ENCODE data around the gene MTREX.

MTREX gene

DNA sequence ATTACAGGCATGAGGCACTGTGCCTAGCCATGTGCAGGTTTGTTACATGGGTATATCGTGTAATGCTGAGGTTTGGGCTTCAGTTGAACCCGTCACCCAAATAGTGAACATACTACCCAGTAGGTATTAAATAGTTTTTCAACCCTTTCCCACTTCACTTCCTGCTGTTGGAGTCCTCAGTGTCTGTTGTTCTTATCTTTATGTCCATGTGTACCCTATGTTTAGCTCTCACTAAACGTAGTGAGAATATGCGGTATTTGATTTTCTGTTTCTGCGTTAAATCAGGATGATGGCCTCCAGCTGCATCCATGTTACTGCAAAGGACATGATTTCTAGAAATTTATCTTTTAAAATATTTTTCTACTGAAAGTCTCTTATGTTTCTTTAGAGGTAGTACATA lies 17.8 kb downstream of the MTREX start:
- DNase-seq, result no peak

GRCh38 chr5:55327281-55327680 lies 19.5 kb downstream of the MTREX start:
- no peak for DNase-seq

- DNase-seq, result no peak
Measured at GRCh38 chr5:55331321-55331720, 23.5 kb downstream of the MTREX start.

DNA sequence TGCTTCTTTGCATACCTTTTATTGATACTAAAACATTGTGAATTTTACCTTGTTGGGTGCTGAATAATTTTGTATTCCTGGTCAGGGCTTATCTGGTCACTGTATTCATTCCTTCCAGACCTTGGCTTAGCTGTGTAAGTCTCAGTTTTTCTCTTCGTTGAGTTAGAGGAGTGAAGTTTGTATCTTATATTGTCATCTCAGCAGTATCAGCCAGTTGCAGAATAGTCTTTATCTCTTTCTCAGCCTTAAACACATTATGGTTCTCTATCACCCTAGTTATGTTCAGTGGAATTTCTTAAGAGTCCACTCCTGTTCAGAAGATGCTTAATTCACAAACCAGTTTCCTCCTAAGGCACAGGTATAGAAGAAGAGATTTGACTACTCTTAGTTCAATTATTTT lies 25.2 kb downstream of the MTREX start:
- DNase-seq, result no peak

DNA sequence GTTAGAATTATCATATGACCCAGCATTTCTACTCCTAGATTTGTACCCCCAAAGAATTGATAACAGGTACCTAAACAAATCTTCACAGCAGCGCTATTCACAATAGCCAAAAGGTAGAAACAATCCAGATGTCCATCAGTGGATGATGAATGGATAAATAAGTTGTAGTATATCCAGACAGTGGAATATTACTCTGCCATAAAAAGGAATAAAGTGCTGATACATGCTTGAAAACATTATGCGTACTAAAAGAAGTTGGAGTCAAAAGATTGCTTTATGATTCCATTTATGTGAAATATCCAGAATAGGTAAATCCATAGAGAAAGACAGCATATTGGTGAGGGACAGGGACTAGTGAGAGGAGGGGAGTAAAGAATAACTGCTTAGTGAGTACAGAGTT lies 26.0 kb downstream of the MTREX start:
- no peak for DNase-seq

DNA sequence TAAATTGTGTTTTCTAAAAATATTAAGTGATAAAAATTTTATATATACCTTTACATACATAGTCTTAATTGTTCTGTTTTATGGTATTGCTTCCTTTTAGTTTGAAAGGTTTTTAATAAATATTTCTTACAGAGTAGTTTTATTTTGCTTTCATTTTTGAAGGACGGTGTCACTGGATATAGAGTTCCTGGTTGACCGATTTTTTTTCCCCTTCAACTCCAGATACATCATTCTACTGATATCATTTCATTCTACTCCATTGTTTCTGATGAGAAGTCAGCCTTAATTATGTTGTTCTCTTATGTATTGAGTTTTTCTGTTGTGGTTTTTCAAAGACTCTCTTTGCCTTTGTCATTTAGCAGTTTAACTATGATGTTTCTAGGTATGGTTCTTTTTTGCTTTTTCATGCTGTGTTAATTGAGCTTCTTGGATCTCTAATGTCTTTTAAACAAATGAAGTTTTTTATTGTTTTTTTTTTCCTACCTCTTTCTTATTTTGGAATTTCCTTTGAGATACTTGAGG lies 30.4 kb downstream of the MTREX start:
- no peak for DNase-seq

DNA sequence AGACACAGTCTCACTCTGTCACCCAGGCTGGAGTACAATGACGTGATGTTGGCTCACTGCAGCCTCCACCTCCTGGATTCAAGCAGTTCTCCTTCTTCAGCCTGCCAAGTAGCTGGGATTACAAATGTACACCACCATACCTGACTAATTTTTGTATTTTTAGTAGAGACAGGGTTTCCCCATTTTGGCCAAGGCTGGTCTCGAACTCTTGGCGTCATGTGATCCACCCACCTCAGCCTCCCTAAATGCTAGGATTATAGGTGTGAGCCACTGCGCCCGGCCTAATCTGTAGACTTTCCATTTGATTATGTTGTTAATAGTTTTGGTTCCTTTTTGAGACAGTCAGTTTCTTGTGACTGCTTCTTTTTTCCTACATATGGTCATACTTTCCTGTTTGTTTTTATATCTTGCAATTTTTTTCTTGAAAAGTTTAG lies 31.0 kb downstream of the MTREX start:
- DNase-seq, result no peak

GRCh38 chr5:55343107-55343506 lies 35.3 kb downstream of the MTREX start:
- no peak for DNase-seq

DNA sequence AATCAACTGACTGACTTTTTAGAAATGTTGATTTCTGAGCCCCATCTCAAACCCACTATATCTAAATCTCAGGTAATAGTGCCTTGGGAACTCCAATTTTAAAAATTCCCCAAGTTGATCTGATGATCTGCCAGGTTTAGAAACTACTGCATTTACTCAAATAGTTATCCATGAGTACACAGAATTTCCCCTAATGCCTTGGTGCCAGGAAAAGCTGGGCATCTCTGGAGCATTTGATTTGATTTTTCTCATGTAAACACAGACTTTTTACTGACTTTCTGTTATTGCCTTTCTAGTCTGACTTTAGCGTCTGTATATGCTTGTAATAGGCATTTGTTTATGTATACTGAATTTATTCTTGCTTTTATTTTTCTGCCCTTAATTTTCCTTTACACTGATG lies 35.8 kb downstream of the MTREX start:
- DNase-seq, result no peak

DNA sequence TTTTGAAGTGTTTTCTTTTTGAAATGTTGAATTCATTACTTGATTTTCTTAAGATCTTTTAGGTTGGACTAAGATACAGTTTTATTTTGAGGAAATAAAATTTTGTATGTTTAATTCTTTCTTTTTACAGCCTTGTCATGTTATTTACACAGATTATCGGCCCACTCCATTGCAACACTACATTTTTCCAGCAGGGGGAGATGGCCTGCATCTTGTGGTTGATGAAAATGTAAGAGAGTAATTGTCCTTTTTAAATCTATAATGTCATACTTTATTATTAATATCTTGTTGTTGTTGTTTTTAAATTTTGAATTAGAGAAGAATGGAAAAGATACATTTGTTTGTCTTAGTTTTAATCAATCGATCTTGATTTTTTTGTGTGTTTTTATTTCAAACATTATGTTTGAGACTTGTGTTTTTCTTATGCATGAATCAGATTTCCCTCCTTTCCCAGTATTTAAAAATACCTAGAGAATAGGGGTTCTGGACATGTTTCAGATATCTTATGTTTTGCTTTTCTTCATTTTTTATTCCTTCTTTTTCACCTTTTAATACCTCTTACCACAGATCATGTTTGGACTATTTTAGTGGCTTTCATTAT lies 36.7 kb downstream of the MTREX start:
- no peak for DNase-seq

GRCh38 chr5:55345327-55345726 lies 37.5 kb downstream of the MTREX start:
- DNase-seq, result no peak

GRCh38 chr5:55347786-55348185 lies 40.0 kb downstream of the MTREX start:
- DNase-seq, result no peak

DNA sequence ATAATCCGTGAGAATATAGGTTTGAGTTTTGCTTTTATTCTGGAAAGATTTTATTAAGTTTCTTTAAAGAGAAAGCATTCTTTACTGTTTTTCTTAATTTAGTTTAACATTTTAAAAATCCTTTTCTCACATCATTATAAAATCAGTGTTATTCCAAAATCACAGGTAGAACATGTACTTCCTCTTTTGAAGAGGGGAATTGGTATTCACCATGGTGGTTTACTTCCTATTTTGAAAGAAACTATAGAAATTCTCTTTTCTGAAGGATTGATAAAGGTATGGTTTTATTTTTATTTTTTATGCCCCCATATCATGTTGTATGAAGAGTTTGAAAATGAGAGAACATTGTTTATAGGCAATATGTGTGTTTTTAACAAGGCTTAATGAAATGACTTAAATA lies 43.0 kb downstream of the MTREX start:
- DNase-seq, result no peak

DNA sequence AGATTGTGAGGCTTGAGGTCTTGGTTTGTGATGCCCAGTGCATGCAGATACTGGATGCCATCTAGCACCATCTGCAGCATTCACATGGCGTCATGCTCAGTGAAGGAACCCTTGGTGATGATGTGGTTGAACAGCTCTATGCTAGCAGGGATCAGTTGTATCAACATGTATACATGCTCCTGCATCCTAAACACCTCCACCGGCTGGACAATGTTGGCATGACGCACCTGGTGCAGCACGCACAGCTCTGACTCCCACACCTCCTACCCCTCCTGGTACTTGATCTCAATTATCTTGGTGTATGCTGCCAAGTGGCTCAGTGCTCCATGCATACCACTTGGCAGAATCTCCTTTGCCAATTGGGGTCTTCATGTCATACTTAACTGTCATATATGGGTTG lies 49.1 kb downstream of the MTREX start:
- DNase-seq, result no peak

DNA sequence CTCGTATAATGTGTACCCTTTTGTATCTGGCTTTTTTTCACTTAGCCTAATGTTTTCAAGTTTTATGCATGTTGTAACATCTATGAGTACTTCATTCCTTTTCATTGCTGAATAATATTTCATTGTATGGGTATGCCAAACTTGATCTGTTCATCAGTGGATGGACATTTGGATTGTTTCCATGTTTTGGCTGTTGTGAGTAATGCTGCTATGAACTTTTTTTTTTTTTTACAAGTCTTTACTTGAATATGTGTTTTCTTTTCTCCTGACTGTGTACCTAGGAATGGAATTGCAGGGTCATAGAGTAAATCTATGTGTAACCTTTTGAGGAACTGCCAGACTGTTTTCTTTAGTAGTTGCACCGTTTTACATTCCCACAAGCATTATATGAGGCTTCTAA lies 52.4 kb downstream of the MTREX start:
- no peak for DNase-seq

GRCh38 chr5:55363856-55364255 lies 56.1 kb downstream of the MTREX start:
- no peak for DNase-seq

- no peak for DNase-seq
Measured at GRCh38 chr5:55364537-55365055, 56.8 kb downstream of the MTREX start.

DNA sequence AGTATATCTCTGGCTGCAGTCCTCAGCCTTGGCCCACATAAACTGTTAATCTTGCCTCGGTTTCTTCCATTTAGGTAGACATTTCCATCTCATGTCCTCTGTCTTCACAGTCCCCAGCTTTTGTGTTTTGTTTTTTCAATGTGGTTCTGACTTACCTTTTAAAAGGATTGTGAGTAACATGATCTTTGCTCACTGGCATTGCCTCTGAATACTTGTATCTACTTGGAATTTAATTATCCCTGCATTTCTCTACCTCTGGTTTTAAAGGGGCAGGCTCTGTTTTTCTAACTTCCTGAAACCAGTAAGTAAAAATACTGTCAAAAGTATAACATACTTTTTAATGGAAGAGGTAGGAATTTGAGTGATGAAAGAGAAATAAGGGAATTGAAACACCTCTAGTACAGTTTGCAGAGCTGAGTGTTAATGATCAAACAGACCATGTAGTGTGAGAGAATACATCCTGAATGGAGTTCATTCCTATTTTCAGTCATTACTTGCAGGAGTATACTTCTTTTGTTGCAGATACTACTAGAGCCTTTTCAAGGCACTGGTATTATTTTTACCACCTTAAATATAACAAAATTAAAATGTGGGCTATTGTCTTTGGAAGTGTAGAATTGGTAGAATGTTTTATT lies 62.6 kb downstream of the MTREX start:
- no peak for DNase-seq

- no peak for DNase-seq
Measured at GRCh38 chr5:55371145-55371544, 63.4 kb downstream of the MTREX start.

- no peak for DNase-seq
Measured at GRCh38 chr5:55372130-55372925, 64.5 kb downstream of the MTREX start.

GRCh38 chr5:55377810-55378209 lies 70.0 kb downstream of the MTREX start:
- DNase-seq, result no peak

DNA sequence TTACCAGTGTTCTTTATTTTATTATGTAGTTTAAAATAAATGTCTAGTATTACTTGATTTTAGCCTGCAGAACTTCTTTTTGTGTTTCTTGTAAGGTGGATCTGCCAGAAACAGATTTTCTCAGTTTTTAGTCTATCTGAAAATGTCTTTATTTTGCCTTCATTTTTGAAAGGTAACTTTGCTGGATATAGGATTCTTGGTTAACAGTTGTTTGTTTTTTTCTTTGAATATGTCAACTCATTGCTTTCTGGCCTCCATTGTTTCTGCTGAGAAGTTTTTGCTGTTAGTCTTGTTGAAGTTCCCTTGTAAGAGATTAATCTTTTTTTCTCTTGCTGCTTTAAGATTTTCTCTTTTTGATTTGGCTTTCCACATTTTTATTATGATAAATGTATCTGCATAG lies 75.5 kb downstream of the MTREX start:
- DNase-seq, result no peak

DNA sequence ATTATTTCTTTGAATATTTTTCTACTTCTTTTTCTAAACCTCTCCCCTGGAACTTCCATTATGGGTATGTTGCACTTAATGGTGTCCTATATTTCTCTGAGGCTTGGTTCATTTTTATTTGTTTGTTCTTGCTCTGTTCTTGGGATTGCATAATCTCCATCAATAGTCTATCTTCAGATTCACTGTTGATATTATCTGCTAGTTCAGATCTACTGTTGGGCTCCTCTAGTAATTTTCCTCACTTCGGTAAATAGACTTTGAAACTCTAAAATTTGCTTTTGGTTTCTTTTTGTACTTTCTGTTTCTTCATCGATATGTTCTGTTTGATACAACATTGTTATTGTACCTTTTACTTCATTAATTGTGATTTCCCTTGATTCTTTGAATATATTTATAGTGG lies 76.3 kb downstream of the MTREX start:
- DNase-seq, result no peak

DNA sequence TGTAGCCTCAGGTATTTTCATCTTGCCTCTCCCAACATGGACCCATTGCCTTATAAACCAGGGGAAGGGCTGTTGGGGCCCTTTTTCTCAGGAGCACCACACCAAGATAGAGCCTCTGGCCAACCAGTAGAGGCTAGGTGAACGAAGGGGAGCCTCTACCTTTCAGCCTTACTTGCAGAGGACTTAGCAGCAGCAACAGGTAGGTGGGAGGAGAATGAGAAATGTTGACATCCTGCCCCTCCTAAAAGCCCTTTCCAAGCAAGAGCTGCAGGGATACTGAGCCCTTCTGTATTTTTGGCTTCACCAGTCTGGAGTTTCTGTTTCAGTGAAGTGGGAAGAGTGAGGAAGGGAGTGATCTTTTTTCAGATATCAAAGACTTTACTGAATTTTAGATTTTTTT lies 77.4 kb downstream of the MTREX start:
- DNase-seq, result no peak
